Fibroblast of mammary gland (primary cell): ENCODE results near the gene KRTAP10-1.
"Not testable (repeated sequence)": the region's sequence is repeated elsewhere in the genome, so short reads cannot be mapped to it uniquely, and the experiment has no call there.

ENCODE experiments used
- DNase-seq: peaks from one replicate; pipeline ENCODE4 v3.0.0-alpha.2; 2010; ENCODE audit warnings: low read depth
- H3K4me3 ChIP-seq: 2 replicates; pipeline ENCODE4 v1.5.1; 2011; ENCODE audit warnings: low read depth, mild to moderate bottlenecking, low read length, moderate library complexity; ENCODE audit not compliant: control insufficient read depth
- TF ChIP-seq, protein P1 (sequence below): conservative IDR thresholded peaks from 2 replicates; pipeline ENCODE4 v1.5.1; 2011; ENCODE audit warnings: low read depth, low read length, inconsistent platforms; ENCODE audit not compliant: control insufficient read depth, insufficient read depth

The KRTAP10-1 gene

GRCh38 chr21:44581158-44581557, 41.2 kb upstream of the KRTAP10-1 start:
- H3K4me3 ChIP-seq = no peak overlapping the region
- TF ChIP-seq, protein P1, sequence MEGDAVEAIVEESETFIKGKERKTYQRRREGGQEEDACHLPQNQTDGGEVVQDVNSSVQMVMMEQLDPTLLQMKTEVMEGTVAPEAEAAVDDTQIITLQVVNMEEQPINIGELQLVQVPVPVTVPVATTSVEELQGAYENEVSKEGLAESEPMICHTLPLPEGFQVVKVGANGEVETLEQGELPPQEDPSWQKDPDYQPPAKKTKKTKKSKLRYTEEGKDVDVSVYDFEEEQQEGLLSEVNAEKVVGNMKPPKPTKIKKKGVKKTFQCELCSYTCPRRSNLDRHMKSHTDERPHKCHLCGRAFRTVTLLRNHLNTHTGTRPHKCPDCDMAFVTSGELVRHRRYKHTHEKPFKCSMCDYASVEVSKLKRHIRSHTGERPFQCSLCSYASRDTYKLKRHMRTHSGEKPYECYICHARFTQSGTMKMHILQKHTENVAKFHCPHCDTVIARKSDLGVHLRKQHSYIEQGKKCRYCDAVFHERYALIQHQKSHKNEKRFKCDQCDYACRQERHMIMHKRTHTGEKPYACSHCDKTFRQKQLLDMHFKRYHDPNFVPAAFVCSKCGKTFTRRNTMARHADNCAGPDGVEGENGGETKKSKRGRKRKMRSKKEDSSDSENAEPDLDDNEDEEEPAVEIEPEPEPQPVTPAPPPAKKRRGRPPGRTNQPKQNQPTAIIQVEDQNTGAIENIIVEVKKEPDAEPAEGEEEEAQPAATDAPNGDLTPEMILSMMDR = no peak

GRCh38 chr21:44580231-44580821, 40.3 kb upstream of the KRTAP10-1 start, which contains the start of gene KRTAP10-5:
Gene KRTAP10-5, minus strand, starts transcription at chr21:44580604. Its CDS starts 26 bp downstream, at chr21:44580578.
- not testable (repeated sequence) for DNase-seq, H3K4me3 ChIP-seq

More at GRCh38 chr21:44581158-44581557, 41.2 kb upstream of the KRTAP10-1 start:
- DNase-seq = no peak

DNA sequence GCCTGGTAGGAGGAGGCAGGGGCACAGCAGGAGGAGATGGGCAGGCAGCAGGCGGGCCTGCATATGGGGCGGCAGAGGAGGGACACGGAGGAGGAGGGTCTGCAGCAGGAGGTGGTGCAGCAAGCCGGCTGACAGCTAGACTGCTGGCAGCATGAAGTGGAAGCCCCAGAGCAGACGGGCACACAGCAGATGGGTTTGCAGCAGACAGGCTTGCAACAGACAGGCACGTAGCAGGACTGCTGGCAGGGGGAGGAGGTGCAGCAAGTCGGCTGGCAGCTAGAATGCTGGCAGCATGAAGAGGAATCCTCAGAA, 39.8 kb upstream of the KRTAP10-1 start:
- TF ChIP-seq, protein P1 = no peak
- no peak overlapping the region for H3K4me3 ChIP-seq
- DNase-seq = no peak

DNA sequence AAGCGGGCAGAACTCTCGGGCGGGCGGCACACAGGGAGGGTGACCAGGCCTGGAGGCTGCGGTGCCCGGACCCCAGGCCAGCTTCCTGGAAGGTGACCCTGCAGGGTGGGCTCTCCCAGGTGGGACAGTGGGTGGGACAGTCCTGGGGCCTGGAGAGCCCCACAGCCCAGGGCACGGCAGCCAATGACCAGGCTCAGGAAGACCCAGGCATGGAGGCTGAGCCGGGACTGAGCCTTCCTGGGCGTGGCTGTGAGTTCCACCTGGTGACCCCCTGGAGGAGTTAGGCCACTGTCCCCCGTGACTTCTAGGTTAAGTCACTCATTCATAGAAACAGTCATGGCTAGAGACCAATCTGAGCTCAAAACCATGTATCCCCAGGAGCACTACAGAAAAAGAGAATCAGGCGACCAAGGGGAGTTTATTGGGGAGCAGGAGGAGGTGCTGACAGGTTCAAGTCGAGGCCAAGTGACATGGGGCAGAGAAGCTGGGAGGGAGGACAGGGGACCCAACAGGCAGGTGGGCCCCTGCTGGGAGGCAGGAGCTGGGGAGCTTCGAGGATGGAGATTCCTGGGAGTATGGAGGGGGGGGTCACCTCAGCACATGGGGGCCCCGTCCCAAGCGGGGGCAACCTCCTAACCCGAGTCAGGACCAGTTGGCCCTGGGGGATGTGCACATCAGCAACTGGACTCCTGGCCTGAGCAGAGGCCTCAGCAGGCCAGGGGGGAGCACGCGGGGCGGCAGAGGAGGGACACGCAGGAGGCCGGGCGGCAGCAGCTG, 39.2 kb upstream of the KRTAP10-1 start:
- TF ChIP-seq, protein P1 = no peak
- no peak for DNase-seq
- no peak overlapping the region for H3K4me3 ChIP-seq

GRCh38 chr21:44578371-44579055, 38.5 kb upstream of the KRTAP10-1 start:
- TF ChIP-seq, protein P1 = no peak
- DNase-seq = no peak

GRCh38 chr21:44576025-44576420, 36.0 kb upstream of the KRTAP10-1 start:
- no peak overlapping the region for H3K4me3 ChIP-seq
- TF ChIP-seq, protein P1 = no peak
- DNase-seq = no peak

More at GRCh38 chr21:44578371-44579055, 38.5 kb upstream of the KRTAP10-1 start:
- no peak overlapping the region for H3K4me3 ChIP-seq
